Stimulated activated CD4-positive, alpha-beta T cell treated with anti-CD3 and anti-CD28 coated beads, Interleukin-1b, Interleukin-23, amount 100 ng/mL, for 4 hours (primary cell): ENCODE measurements around the gene ROCK1.
"Not testable (repeated sequence)": the region's sequence is repeated elsewhere in the genome, so short reads cannot be mapped to it uniquely, and the experiment has no call there.

Experiments used
- DNase-seq, 2 donors: peaks; one replicate each; pipeline ENCODE4 v3.0.0-alpha.2; 2020; ENCODE audit warnings: low read depth in 2 of 2

ROCK1 gene

DNA sequence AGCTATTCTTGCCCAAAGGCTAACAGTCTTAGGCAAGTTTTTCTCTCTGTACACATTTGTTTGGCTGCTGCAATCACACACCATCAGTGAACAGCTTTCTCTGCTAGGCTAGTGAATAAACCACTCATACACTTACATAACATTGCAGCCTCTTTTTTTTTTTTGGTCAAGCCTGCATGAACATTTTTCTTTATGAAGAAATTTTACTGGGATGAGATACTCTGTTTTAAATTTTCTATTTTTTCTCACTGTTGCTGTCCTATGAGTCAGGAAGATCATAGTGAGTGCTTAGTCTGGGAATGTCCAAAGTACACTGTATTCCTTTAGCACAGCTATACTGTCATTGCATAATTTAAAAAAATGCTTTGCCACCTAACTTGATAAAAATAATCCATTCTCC is 58.5 kb downstream of the ROCK1 start:
- no peak for DNase-seq

DNA sequence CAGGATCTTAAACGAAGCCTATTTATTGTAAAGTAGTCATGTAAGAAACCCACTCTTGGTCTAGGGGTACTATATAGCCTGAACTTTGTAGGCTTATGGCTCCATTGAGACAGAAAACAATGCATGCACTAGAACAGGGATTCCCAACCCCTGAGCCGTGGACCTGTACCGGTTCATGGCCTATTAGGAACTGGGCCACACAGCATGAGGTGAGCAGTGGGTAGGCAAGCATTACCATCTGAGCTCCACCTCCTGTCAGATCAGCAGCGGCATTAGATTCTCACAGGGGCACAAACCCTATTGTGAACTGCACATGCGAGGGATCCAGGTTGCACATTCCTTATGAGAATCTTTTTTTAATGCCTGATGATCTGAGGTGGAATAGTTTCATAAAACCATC is 59.2 kb downstream of the ROCK1 start:
- DNase-seq, result no peak

DNA sequence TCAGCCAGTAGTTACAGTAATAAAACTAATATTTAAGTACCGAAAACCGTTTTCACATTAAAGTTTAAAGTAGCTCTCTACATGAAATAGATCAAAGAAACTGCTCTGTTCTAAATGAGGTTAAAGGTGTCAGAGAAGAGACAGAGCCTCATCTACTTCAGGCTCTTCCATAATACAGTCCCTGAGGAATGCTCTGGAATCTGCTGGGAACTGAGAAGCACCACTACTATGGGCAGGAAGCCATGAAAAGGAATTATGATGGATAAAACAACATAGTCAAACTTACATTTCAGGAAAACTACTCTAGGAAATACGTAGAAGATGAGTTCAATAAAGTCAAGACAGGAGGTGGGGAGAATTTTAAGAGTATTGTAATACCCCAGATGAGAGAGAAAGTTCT is 60.0 kb downstream of the ROCK1 start:
- DNase-seq, result no peak

DNA sequence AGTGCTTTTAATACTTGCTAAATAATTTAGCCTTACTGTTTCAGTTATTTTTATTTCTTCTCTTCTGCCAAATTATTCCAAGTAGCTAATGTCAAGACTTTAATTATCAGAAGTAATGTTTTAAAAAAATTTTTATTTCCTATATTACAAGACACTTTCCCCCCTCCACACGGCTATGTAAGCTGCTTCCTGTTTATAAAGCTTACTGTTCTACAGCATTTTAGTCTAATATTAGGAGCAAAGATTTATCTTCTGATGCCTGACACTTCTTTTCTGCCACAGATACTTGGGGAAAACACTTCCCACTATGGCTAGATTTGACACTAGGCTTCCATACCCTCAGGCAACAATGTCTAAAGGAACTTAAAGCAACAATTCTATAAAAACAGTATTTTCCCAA is 62.3 kb downstream of the ROCK1 start:
- DNase-seq, result no peak

DNA sequence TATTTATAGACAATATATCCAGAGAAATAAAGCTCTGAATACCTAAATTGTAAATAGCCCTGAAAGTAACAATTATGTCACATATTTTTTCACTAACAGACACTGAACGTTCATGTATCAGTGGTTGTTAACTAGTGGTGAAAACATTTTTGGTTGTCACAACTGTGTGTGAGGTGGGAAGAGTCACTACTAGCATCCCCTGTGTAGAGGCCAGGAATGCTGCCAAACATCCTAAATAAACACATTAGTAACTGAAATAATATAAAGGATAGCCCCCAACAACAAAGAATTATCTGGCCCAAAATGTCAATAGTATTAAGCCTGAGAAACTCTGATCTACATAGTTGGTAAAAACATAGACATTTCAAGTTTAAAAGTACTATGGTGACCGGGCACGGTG is 64.5 kb downstream of the ROCK1 start:
- DNase-seq, result no peak

DNA sequence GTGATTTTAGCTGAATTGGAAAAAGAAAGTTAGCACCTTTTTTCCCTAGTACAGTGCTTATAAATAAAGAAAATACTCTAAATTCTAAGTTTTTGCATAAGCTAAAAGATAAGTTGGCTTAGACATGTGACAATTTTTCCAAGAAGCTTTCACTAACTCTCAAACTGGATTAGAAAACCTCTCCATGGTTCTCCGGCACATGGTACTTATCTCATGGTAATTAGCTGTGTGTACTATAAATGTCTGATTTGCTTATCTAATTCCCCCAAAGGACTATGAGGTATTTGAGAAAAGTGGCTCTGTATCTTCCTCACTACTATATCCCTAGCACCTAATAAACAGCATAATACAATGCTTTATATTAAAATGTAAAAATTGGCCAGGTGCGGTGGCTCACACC is 71.1 kb downstream of the ROCK1 start:
- DNase-seq, result no peak

DNA sequence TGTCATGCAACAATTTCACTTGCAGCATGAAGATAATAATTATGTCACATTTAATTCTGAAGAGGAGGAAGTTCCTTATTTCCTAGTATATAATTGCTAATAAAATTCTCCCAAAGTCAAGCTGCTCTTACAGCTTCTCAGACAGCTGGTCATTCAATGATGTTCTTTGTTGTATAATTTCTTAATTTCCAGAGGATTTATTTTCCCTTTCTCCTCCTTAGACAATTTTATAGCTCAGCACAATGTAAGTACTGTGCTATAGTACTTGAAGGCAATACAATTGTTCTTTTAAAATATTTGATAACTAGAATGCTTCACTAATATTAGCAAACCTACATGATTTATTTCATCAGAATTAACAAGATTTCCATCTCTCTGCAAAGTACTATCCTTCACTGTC is 73.4 kb downstream of the ROCK1 start:
- DNase-seq, result no peak

DNA sequence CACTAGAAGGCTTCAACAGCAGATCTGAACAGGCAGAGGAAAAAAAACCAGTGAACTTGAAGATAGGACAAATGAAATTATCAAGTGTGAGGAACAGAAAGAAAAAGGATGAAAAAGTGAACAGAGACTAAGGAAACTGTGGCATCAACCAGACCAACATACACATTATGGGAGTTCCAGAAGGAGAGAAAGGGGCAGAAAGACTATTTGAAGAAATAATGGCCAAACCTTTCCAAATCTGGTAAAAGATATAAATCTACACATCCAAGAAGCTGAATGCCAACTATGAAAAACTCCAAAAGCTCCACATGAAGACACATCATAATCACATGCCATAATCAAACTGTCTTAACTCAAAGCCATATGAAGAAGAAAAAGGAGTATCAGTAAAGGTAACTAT is 79.8 kb downstream of the ROCK1 start:
- DNase-seq, result no peak

DNA sequence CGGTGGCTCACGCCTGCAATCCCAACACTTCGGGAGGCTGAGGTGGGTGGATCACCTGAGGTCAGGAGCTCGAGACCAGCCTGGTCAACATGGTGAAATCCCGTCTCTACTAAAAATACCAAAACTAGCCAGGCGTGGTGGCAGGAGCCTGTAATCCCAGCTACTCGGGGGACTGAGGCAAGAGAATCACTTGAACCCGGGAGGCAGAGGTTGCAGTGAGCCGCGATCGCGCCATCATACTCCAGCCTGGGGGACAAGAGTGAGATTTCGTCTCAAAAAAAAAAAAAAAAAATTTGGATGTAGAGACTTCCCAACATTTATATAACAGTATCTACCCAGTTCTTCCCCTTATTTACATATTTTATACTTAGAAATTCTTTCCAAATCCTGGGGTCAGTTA is 93.4 kb downstream of the ROCK1 start:
- DNase-seq, result not testable (repeated sequence)

DNA sequence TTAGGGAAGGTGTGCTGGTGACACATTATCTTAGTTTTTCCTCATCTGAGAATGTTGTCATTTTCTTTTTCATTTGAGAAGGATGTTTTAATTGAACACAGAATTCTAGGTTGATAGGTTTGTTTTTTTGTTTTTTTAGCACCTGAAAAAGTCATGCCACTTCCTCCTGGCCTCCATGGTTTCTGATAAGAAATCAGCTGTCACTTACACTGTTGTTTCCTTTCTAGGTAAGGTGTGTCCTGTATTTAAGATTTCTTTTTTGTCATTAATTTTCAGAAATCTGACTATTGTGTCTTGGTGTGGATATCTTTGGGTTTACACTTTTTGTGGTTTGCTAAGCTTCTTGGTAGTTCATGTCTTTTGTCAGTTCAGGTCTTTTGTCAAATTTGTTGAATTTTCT is 99.3 kb downstream of the ROCK1 start:
- no peak for DNase-seq

DNA sequence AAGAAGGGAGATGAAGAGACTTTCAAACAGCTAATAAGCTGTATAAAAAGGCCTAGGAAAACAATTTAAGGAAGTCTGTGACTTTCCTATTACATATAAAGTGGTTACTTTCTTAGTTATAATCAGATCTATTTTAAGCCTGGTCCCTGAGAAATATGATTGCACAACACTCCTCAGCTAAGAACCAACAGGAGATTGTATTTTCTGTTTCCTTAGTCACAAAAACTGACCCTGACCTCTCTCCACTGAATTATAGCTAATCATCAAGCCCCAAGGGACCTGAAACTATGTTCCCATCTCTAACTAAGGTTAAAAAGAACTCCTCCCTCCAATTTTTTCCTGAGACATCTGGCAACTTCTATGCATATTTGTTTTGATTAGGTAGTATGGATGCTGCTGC is 106.9 kb downstream of the ROCK1 start:
- DNase-seq, result no peak

DNA sequence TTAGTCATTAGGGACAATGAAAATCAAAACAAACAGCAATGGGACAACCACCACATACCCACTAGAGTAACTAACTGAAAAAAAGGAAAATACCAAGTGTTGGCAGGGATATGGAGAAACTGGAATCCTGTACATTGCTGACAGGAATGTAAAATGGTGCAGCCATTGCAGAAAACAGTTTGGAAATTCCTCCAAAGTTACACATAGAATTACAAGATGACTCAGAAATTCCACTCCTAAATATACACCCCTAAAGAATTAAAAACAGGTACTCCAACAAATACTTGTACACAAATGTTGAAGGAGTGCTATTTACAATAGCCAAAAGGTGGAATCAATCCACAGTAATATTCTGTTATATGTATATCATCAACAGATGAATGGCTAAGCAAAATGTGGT is 110.9 kb downstream of the ROCK1 start:
- no peak for DNase-seq

DNA sequence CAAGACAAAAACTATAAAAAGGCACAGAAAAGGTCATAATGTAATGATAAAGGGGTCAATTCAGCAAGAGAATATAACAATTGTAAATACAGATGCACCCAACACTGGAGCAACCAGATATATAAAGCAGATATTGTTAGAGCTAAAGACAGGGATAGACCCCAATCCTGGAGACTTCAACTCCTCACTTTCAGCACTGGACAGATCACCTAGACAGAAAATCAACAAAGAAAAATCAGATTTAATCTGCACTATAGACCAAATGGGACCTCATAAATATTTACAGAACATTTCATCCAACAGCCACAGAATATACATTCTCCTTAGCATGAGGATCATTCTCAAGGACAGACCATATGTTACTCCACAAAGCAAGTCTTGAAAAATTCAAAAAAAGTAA is 114.2 kb downstream of the ROCK1 start:
- DNase-seq, result no peak

DNA sequence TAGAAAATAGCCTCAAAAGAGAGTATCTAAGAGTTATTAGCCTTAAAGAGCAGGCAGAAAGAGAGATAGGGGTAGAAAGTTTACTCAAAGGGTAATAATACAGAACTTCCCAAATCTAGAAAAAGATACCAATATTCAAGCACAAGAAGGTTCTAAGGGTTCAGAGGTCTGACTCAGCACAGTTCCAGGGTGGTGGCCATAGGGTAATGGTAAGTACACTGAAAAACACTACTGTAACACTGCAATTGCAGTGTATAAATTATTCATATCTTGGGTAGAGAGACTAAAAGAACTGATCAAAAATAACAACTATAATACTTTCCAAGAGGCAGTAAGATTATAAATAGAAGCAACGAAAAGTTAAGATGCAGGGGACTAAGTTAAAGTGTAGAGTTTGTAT is 115.2 kb downstream of the ROCK1 start:
- no peak for DNase-seq

DNA sequence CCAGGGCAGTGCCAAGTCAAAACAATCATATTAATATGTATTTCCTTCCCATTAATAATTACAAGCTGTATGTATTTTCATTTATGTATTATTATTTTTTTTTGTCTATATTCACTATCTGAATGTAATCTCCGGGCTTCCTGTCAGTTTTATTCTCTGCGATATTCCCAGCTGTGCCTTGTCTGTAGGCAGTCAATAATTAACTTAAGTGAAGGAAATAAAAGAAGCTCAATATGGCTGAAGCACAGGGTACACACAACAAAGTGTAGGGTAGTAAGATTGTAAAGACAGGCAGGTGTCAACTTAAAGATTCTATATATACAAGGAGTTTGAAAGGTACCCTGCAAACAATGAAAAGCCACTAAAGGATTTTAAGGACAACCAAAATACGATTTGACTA is 122.9 kb downstream of the ROCK1 start:
- DNase-seq, result no peak

DNA sequence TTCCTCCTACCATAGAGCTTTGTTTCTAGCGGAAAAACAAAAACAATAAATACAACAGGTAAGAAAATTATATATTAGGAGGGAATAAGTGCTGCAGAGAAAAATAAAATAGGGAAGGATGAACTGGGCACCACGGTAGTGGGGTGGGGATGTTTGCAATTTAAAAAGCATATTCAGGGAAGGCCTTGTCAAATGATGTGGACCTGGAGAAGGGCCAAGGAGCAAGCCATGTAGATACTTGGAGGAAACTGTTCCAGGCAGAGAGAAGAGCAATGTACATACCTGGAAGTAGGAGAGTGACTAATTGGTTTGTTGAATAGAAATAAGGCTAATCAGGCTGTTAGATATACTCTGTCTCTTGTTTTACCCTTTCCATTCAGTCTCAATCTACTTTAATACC is 136.5 kb downstream of the ROCK1 start:
- no peak for DNase-seq

DNA sequence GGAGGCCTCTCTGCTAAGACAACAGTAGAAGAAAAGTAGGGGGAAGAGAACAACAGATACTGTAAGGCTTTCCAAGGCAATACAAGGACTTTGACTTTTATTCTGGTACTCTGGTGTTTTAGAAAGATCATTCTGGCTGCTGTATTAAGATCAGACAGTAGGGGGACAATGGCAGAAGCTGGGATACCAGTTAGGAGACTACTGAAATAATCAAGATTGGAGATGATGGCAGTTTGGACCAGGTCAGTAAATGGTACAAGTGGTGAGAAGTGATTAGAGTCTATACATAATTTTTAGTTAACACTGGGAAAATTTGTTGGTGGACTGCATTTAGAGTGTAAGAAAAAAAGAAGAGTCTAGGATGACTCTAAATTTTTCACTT is 139.7 kb downstream of the ROCK1 start:
- DNase-seq, result no peak

DNA sequence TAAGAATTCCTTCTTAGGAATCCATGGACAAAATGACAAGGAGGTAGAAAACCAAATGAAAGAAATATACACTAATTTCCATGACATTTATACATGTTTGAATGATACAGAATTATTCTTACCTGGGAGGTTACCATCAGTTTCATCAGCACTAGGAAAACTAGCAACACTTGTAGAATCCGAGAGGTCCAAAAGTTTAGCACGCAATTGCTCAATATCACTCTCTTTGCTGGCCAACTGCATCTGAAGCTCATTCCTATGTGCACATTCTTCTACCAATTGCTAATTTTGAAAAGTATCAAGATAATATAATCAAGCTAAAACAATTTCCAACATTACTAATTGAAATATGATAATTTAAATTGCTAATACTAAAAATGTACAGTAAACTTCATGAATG is 144.8 kb downstream of the ROCK1 start:
- DNase-seq, result no peak

DNA sequence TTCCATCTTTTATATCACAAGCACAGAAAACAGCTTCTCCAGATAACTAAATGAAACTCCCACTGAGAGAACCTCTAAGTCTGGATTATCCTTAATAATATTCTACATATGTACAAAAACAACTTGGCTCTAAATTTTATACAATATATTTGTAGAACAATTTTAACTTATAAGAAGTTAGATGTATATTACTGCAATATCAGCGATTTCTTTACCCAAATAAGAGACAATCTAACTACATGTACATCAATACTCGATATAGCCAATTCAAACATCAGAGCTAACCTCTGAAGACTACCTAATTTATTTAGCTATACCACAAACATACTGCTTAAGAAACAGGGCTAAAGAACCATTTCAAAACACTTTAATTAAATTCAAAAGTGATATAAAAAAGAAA is 148.6 kb downstream of the ROCK1 start:
- no peak for DNase-seq

DNA sequence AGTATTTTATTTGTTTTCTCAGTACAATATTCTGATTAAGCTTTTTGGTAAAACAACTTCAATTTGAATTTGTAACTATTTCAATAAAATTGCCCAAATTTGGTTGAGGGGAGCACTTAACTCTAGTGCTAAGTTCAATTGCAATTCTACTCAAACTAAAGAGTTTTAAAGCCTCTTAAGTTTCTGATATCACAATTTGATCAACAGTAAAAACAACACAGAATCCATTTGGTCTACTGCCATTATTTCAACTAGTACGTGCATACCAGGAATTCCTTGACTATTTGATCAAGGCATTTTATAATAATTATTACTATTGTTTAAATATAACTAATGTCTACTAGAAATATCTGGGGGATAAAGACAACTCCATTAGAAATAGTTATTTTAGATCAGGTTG is 150.9 kb downstream of the ROCK1 start:
- DNase-seq, result no peak

DNA sequence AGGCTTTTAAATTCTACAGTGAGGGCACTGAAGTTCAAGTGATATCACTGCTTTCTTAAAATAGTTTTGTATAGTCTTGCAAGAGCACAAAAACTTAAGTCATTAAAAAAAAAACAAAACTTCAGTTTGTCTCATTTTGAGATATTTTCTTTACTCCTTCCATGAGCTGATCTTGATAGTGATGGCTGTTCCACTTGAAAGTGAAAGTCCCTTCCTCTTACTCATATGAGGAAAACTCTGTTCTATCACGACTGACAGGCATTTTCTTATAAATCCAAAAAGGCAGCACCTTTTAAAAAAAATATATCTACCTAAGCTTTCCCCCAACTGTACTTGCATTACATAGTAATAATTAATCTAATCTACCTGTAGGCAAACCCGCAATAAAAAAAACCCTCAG is 160.8 kb downstream of the ROCK1 start:
- not testable (repeated sequence) for DNase-seq
